BJ (cell line): ENCODE results near the gene EPB41. TPM values are rescaled to one million over a fixed set of nuclear protein-coding genes. Genes with fewer than 3 reads are reported as not detected.
"Not testable (repeated sequence)": the region's sequence is repeated elsewhere in the genome, so short reads cannot be mapped to it uniquely, and the experiment has no call there.

Source experiments
- CTCF ChIA-PET: fragments of 350-600 bp; formaldehyde crosslinking; extraction: SDS; loops from one replicate; lab custom pipeline; 2021; ENCODE audit warnings: antibody characterized with exemption, inconsistent platforms; lab: Yijun Ruan, JAX
- POLR2A ChIA-PET: fragments of 300-600 bp; sonication (Branson Sonifier 250); formaldehyde crosslinking; extraction: SDS; loops from one replicate; lab custom pipeline; 2021; ENCODE audit warnings: antibody characterized with exemption; lab: Charles Lee
- DNase-seq: peaks from one replicate; pipeline ENCODE4 v3.0.0-alpha.2; 2011; ENCODE audit warnings: low read depth
- H3K27me3 ChIP-seq: 2 replicates; pipeline ENCODE4 v1.6.0; 2011; ENCODE audit warnings: low read length; ENCODE audit not compliant: control insufficient read depth, insufficient read depth
- H3K36me3 ChIP-seq: 2 replicates; pipeline ENCODE4 v1.5.1; 2011; ENCODE audit warnings: low read length; ENCODE audit not compliant: control insufficient read depth, insufficient read depth
- H3K4me3 ChIP-seq: 2 replicates; pipeline ENCODE4 v1.5.1; 2011; ENCODE audit warnings: low read depth, mild to moderate bottlenecking, control low read depth, low read length
- CTCF ChIP-seq: IDR thresholded peaks from 2 replicates; pipeline ENCODE4 v1.5.1; 2011; ENCODE audit warnings: low read depth, mild to moderate bottlenecking, control low read depth, inconsistent platforms, low read length, moderate library complexity; ENCODE audit not compliant: insufficient read depth
- polyA plus RNA-seq: library from polyadenylated mRNA; depleted of rRNA; stranded (reverse); fragments of >200 nt; gene quantifications from 2 replicates; pipeline ENCODE4 v1.2.3, GENCODE V29; 2011

EPB41 gene
- polyA plus RNA-seq, 1 experiment = 7.5 TPM

GRCh38 chr1:29077155-29077554 lies 162.8 kb downstream of the EPB41 start:
- CTCF ChIA-PET = no interaction called here
- no peak overlapping the region for H3K4me3 ChIP-seq
- DNase-seq = no peak
- TF ChIP-seq CTCF = no peak
- no peaks in the 10 kb centered on the region for H3K27me3 ChIP-seq
- H3K36me3 ChIP-seq = no peaks in the 10 kb centered on the region
- POLR2A ChIA-PET = interaction anchor here (0.6 kb wide), 2 partner anchors 40 to 89 kb away, joined by 8 to 9 read pairs; no protein-coding TSS in a partner anchor

GRCh38 chr1:29079916-29080629 lies 165.7 kb downstream of the EPB41 start:
- CTCF ChIA-PET, H3K4me3 ChIP-seq, H3K36me3 ChIP-seq, DNase-seq, H3K27me3 ChIP-seq, POLR2A ChIA-PET: not testable (repeated sequence)

GRCh38 chr1:29081201-29081600 lies 166.8 kb downstream of the EPB41 start:
- Histone ChIP-seq H3K27me3 (no peaks in the 10 kb centered on the region), H3K4me3 (no peak overlapping the region), H3K36me3 (no peaks in the 10 kb centered on the region)
- ChIA-PET CTCF (no interaction called here), POLR2A (no interaction called here)
- TF ChIP-seq CTCF = no peak
- DNase-seq = no peak

- no peak for DNase-seq
- H3K4me3 ChIP-seq = no peak overlapping the region
- TF ChIP-seq CTCF = no peak
- H3K27me3 ChIP-seq = no peaks in the 10 kb centered on the region
- POLR2A ChIA-PET = no interaction called here
- CTCF ChIA-PET = interaction anchor here (1.2 kb wide), 1 partner anchor 205 kb away, joined by 4 read pairs; no protein-coding TSS in a partner anchor
- H3K36me3 ChIP-seq = no peaks in the 10 kb centered on the region
These were observed 168.2 kb downstream of the EPB41 start for GRCh38 chr1:29082519-29082918.

- TF ChIP-seq CTCF = no peak
- Histone ChIP-seq H3K4me3 (no peak overlapping the region), H3K27me3 (no peaks in the 10 kb centered on the region), H3K36me3 (no peaks in the 10 kb centered on the region)
- ChIA-PET CTCF (interaction anchor here (1.2 kb wide), 1 partner anchor 206 kb away, joined by 4 read pairs; no protein-coding TSS in a partner anchor), POLR2A (interaction anchor here (0.5 kb wide), 1 partner anchor 90 kb away, joined by 10 read pairs; no protein-coding TSS in a partner anchor)
- peak; percentile 4 for DNase-seq
These were observed 169.2 kb downstream of the EPB41 start for GRCh38 chr1:29083317-29084195.
